Lower lobe of right lung (tissue), 2 donors: ENCODE results near the gene KIAA1217. TPM values are rescaled to one million over a fixed set of nuclear protein-coding genes. Genes with fewer than 3 reads are reported as not detected.
A peak's percentile ranks its signal among the peaks of the same experiment; 100 is the strongest.

Experiments
- ATAC-seq, 2 donors: fragments of 200-7000 bp; cut with Tn5 transposase; one replicate each; pipeline ENCODE4 v1.9.1; 2020 to 2022; ENCODE audit warnings: mild to moderate bottlenecking in 2 of 2, moderate library complexity in 2 of 2
- DNase-seq: peaks from one replicate; pipeline ENCODE4 v3.0.0-alpha.2; 2020
- H3K27ac ChIP-seq: fragments of 200-600 bp; one replicate; pipeline ENCODE4 v1.8.0; 2022
- H3K27me3 ChIP-seq: fragments of 200-600 bp; one replicate; pipeline ENCODE4 v1.8.0; 2022; ENCODE audit warnings: low read depth
- H3K36me3 ChIP-seq: fragments of 200-600 bp; one replicate; pipeline ENCODE4 v1.8.0; 2022; ENCODE audit warnings: mild to moderate bottlenecking
- H3K4me1 ChIP-seq: fragments of 200-600 bp; one replicate; pipeline ENCODE4 v1.8.0; 2022
- H3K4me3 ChIP-seq: fragments of 200-600 bp; one replicate; pipeline ENCODE4 v1.8.0; 2022; ENCODE audit warnings: mild to moderate bottlenecking
- H3K9me3 ChIP-seq: fragments of 200-600 bp; one replicate; pipeline ENCODE4 v1.8.0; 2022
- intact Hi-C: fragments of 100-400 bp; cut with DNase I; formaldehyde crosslinking; loops from one replicate; pipeline ENCODE4 v1.11.0; 2022
- total RNA-seq: library from RNA; stranded (reverse); fragmentation: NEBNext Ultra II Directional; extraction: Animal tissue kit (Norgen Biotek cat#: 25700); gene quantifications from one replicate; pipeline ENCODE4 v1.2.1, GENCODE V29; 2021
- TF ChIP-seq, protein P1 (sequence below): fragments of 200-600 bp; IDR thresholded peaks from one replicate; pipeline ENCODE4 v1.8.0; 2022; ENCODE audit warnings: antibody characterized with exemption, mild to moderate bottlenecking
- donor health status: DM: no; HTN: yes; CAD: no; lungs with severe emphysema.

KIAA1217 gene
- total RNA-seq, 1 donor from 2014 or later = 37.2 TPM

DNA sequence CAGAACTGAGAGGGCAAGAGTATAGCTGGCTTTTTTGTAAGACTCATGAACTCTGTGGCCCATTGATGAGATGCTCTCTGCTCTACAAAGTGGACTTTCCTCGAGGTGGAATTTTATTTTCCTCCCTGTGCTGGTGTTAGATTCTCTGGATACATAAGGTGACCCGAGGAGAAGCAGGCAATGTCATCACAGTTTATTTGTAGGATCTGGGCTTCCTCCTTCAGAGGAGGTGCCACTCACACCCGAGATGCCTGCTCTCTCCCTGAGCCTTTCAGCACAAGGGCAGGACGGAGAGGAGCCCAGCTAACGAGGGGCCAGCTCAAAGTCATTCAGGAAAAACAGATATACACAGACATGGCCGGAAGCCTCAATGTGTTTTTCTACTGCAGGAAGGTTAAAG, 103.0 kb downstream of the KIAA1217 start:
- TF ChIP-seq, protein P1, sequence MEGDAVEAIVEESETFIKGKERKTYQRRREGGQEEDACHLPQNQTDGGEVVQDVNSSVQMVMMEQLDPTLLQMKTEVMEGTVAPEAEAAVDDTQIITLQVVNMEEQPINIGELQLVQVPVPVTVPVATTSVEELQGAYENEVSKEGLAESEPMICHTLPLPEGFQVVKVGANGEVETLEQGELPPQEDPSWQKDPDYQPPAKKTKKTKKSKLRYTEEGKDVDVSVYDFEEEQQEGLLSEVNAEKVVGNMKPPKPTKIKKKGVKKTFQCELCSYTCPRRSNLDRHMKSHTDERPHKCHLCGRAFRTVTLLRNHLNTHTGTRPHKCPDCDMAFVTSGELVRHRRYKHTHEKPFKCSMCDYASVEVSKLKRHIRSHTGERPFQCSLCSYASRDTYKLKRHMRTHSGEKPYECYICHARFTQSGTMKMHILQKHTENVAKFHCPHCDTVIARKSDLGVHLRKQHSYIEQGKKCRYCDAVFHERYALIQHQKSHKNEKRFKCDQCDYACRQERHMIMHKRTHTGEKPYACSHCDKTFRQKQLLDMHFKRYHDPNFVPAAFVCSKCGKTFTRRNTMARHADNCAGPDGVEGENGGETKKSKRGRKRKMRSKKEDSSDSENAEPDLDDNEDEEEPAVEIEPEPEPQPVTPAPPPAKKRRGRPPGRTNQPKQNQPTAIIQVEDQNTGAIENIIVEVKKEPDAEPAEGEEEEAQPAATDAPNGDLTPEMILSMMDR = no peak
- no peaks in the 10 kb centered on the region for H3K36me3 ChIP-seq
- intact Hi-C loops = no loop called here
- no peaks in the 10 kb centered on the region for H3K4me1 ChIP-seq
- no peak for ATAC-seq
- H3K27me3 ChIP-seq = no peaks in the 10 kb centered on the region
- DNase-seq = no peak
- H3K27ac ChIP-seq = no peak overlapping the region
- no peak overlapping the region for H3K4me3 ChIP-seq
- H3K9me3 ChIP-seq = no peaks in the 10 kb centered on the region

DNA sequence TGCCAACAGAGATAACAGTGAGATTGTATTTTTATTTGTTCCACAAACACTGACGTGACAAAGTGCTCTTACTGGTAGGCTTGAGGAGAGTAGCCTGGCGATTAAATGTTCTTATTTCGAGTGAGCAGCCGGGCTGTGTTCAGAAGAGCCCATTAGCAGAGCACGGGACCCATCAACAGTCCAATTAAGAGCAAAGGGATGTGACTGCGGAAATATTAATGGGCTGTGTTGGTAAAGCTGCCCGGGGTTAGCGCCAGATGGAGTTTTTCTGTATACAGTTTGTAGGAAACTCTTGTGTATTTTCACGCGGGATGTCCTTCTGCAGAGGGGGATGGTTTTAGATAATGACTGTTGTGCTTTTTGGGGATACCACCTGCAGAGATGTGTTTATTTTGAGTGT, 104.3 kb downstream of the KIAA1217 start:
- ATAC-seq (peak in 1 of 2 donors; percentile 55), DNase-seq (no peak)
- Histone ChIP-seq H3K36me3 (no peaks in the 10 kb centered on the region), H3K4me1 (no peaks in the 10 kb centered on the region), H3K27ac (no peak overlapping the region), H3K9me3 (no peaks in the 10 kb centered on the region), H3K4me3 (no peak overlapping the region), H3K27me3 (no peaks in the 10 kb centered on the region)
- TF ChIP-seq, protein P1 = no peak
- intact Hi-C loops = no loop called here

DNA sequence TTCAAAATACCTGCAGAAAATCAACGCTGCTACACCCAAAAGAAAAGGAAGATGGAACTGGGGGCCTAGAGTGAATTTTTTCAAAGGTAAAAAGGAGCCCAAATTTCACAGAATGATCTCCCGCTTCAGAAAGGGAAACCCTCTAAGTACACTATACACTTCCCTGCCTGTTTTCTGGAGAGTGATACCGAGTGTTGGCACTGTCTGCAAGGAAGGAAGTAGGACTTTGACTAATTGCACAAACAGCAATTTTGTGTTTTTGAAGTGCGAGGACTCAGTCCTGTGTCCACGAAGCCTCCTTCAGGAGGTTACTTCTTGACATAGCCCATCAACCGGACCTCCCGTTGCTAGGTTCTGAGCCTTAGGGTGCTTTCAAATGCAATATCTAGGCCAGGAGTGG, 106.3 kb downstream of the KIAA1217 start:
- TF ChIP-seq, protein P1 = no peak
- Histone ChIP-seq H3K4me1 (no peaks in the 10 kb centered on the region), H3K9me3 (no peaks in the 10 kb centered on the region), H3K27me3 (no peaks in the 10 kb centered on the region), H3K4me3 (no peak overlapping the region), H3K36me3 (no peaks in the 10 kb centered on the region), H3K27ac (no peak overlapping the region)
- DNase-seq = no peak
- intact Hi-C loops = no loop called here
- ATAC-seq = no peak

DNA sequence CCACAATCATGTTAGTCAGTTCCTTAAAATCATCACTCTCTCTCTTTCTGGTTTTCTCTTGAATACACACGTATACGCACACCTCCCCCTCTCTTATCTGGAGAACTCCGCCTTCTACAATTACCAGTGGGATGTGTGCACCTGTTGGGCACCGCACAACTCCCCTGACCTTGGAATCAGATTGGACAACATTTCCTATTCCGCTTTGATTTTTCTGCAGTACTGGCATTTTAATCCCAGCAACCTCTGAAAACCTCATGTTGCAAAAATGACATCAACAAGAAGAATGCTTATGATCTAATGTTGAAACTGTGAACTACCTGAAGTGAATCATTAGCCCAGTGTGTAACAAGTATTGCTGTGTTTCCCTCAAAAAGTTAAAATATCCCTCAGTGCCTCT, 109.6 kb downstream of the KIAA1217 start:
- DNase-seq = no peak
- Histone ChIP-seq H3K27me3 (no peaks in the 10 kb centered on the region), H3K4me1 (no peaks in the 10 kb centered on the region), H3K4me3 (no peak overlapping the region), H3K9me3 (no peaks in the 10 kb centered on the region), H3K27ac (no peak overlapping the region), H3K36me3 (no peaks in the 10 kb centered on the region)
- no peak for ATAC-seq
- TF ChIP-seq, protein P1 = no peak
- intact Hi-C loops = no loop called here

DNA sequence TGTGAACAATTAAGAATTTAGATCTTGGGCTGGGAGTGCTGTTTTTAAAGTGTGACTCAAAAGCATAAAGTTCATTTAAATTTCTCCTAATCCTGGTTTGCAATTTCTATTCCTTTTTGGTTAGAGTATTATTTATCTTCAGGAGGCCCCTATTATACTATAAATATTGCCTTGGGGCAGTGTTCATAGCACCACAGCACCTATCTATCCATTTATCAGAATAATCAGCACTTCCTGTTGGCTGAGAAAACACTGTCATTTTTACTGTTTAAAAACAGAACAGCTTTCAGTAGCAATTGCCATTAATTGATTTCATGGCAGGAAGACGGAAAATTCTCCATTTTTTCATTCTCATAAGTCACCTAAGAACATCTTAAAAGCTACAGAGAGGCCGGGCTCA, 111.4 kb downstream of the KIAA1217 start:
- DNase-seq = no peak
- Histone ChIP-seq H3K4me3 (no peak overlapping the region), H3K4me1 (no peaks in the 10 kb centered on the region), H3K27ac (no peak overlapping the region), H3K9me3 (no peaks in the 10 kb centered on the region), H3K27me3 (no peaks in the 10 kb centered on the region), H3K36me3 (no peaks in the 10 kb centered on the region)
- TF ChIP-seq, protein P1 = no peak
- no peak for ATAC-seq
- intact Hi-C loops = no loop called here

DNA sequence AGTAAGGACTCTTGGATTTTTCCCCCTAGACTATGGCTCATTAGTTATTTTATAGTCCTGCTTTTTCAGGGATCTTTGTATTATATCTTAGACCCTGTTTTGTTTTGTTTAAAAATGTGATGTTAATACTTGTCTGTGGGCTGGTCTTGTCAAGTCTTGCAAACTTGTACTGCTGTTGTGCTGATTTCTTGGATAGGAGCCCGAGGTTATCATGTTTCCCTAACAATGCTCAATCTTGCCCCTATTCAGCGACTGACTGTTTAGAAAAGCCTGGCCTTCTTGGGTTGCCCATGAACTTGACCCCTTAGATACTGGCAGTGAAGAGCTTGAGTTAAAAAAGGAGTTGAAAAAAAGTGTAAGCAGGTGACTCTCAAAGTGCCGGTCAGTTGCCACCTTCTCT, 115.7 kb downstream of the KIAA1217 start:
- ATAC-seq (no peak), DNase-seq (no peak)
- intact Hi-C loops = no loop called here
- H3K27ac ChIP-seq = no peak overlapping the region
- no peaks in the 10 kb centered on the region for H3K4me1 ChIP-seq
- H3K36me3 ChIP-seq = no peaks in the 10 kb centered on the region
- H3K9me3 ChIP-seq = peaks cover 17% of the 10 kb centered on the region
- no peak overlapping the region for H3K4me3 ChIP-seq
- no peaks in the 10 kb centered on the region for H3K27me3 ChIP-seq
- TF ChIP-seq, protein P1 = no peak
